HepG2 (cell line): ENCODE data around the gene YJEFN3. TPM values are rescaled to one million over a fixed set of nuclear protein-coding genes. Genes with fewer than 3 reads are reported as not detected.

ENCODE experiments used
- ATAC-seq: fragments of 200-7000 bp; cut with Tn5 transposase; 3 replicates; pipeline ENCODE4 v1.9.1; 2020; ENCODE audit warnings: mild to moderate bottlenecking, moderate library complexity
- BruUV-seq: library from RNA; stranded (reverse); fragments of 400-500 nt; replicated peaks from 2 replicates; lab custom pipeline; 2021; lab: Mats Ljungman, UMichigan
- CTCF ChIA-PET: fragments of 300-600 bp; formaldehyde crosslinking; extraction: SDS; loops from one replicate; lab custom pipeline; 2021; ENCODE audit warnings: low total read pairs, inconsistent platforms, low intra/inter-chr PET ratio; lab: Yijun Ruan, JAX
- POLR2A ChIA-PET: fragments of 350-600 bp; sonication (Branson Sonifier 250); formaldehyde crosslinking; loops from one replicate; lab custom pipeline; 2020; ENCODE audit warnings: antibody characterized with exemption, inconsistent platforms; lab: Yijun Ruan, JAX
- DNase-seq: peaks from one replicate; pipeline ENCODE4 v3.0.0-alpha.2; 2015; ENCODE audit warnings: low spot score
- FAIRE-seq: peaks from 3 replicates; lab custom pipeline; 2011; peaks lifted over from hg19 to GRCh38; lab: Jason Lieb, UNC
- H2AFZ ChIP-seq: one replicate; pipeline ENCODE4 v1.6.1; 2011; ENCODE audit warnings: low read length, inconsistent platforms
- H3K27ac ChIP-seq: fragments of 300-600 bp; 3 replicates; pipeline ENCODE4 v1.8.0; 2011; ENCODE audit warnings: mixed run types, mild to moderate bottlenecking, mixed read lengths, low read length, inconsistent platforms; ENCODE audit not compliant: insufficient read depth; ENCODE audit errors: extremely low read length
- H3K27me3 ChIP-seq, 2 experiments: fragments of 200-600 bp in 1 of 2; 2 replicates in 1 of 2; 3 replicates in 1 of 2; pipeline versions ENCODE4 v1.6.0 to v1.8.0; 2011; ENCODE audit warnings: low read length in 2 of 2, mild to moderate bottlenecking in 2 of 2, moderate library complexity in 2 of 2, inconsistent platforms in 1 of 2; ENCODE audit not compliant: insufficient read depth in 2 of 2, control insufficient read depth in 1 of 2
- H3K36me3 ChIP-seq, 2 experiments: fragments of 200-600 bp in 1 of 2; replicated peaks in 1 of 2; 2 replicates in 1 of 2; 3 replicates in 1 of 2; pipeline versions ENCODE4 v1.5.1 to v1.8.0; 2011; ENCODE audit warnings: low read length in 2 of 2, inconsistent platforms in 1 of 2; ENCODE audit not compliant: insufficient read depth in 2 of 2, control insufficient read depth in 1 of 2
- H3K4me1 ChIP-seq: 2 replicates; pipeline ENCODE4 v1.5.1; 2012; ENCODE audit warnings: low read length, inconsistent platforms; ENCODE audit not compliant: insufficient read depth
- H3K4me2 ChIP-seq: 2 replicates; pipeline ENCODE4 v1.6.0; 2011; ENCODE audit warnings: low read depth, low read length, inconsistent platforms
- H3K4me3 ChIP-seq, 3 experiments: fragments of 200-600 bp in 1 of 3; sonication (generic), shearing (Covaris generic) in 1 of 3; replicated peaks in 1 of 3; 2 replicates each; pipeline ENCODE4 v1.5.1; 2011 to 2016; ENCODE audit warnings: low read length in 3 of 3, inconsistent platforms in 2 of 3, low read depth in 2 of 3, mild to moderate bottlenecking in 2 of 3, control low read depth in 1 of 3, mixed read lengths in 1 of 3; ENCODE audit not compliant: insufficient read depth in 1 of 3
- H3K79me2 ChIP-seq: one replicate; pipeline ENCODE4 v1.6.1; 2011; ENCODE audit warnings: low read length, inconsistent platforms; ENCODE audit not compliant: insufficient read depth
- H3K9ac ChIP-seq: 2 replicates; pipeline ENCODE4 v1.6.0; 2011; ENCODE audit warnings: mild to moderate bottlenecking, low read depth, low read length, inconsistent platforms; ENCODE audit not compliant: insufficient read depth
- H3K9me3 ChIP-seq: 2 replicates; pipeline ENCODE4 v1.5.1; 2012; ENCODE audit warnings: mild to moderate bottlenecking, low read length
- H4K20me1 ChIP-seq: 2 replicates; pipeline ENCODE4 v1.6.0; 2011; ENCODE audit warnings: inconsistent platforms, mild to moderate bottlenecking, low read length, moderate library complexity; ENCODE audit not compliant: insufficient read depth
- CREB1 ChIP-seq, 2 experiments: fragments of 450-650 bp in 1 of 2; IDR thresholded peaks; 2 replicates each; pipeline ENCODE4 v1.6.1; 2016 to 2017; ENCODE audit warnings: control low read depth in 1 of 2, mild to moderate bottlenecking in 1 of 2, missing compliant biosample characterization in 1 of 2, missing genetic modification characterization in 1 of 2
- ZEB1 ChIP-seq: IDR thresholded peaks from 2 replicates; pipeline ENCODE4 v1.6.1; 2012; ENCODE audit warnings: mild to moderate bottlenecking, low read depth, inconsistent platforms; ENCODE audit not compliant: insufficient replicate concordance
- WGBS: methylation state at CpG from one replicate; pipeline ENCODE4 v1.1.6; 2017; ENCODE audit warnings: low lambda C conversion rate; 5-methylcytosine and 5-hydroxymethylcytosine counted together
- in situ Hi-C: cut with HindIII; loops from 2 replicates; pipeline ENCODE4 v1.10.0; 2017; ENCODE audit warnings: low pct_unique_long_range_greater_than_20kb; ENCODE audit not compliant: extremely low pct_ligation_motif_present
- intact Hi-C: fragments of 100-400 bp; cut with micrococcal nuclease; formaldehyde crosslinking; loops from one replicate; pipeline ENCODE4 v1.10.0; 2022; ENCODE audit not compliant: unreplicated experiment
- polyA plus RNA-seq, 8 experiments: library from polyadenylated mRNA; depleted of rRNA in 3 of 8; stranded (reverse) in 7 of 8; unstranded in 1 of 8; fragments of >200 nt; fragmentation: Illumina TruSeq in 4 of 8; extraction: Trizol in 4 of 8; gene quantifications; 2 replicates each; pipeline versions ENCODE4 v1.2.1 to v1.2.3, GENCODE V29; 2011 to 2016; ENCODE audit warnings: low read depth in 4 of 8, missing spikeins in 1 of 8, mixed read lengths in 1 of 8; ENCODE audit not compliant: insufficient read depth in 1 of 8
- total RNA-seq, 5 experiments: library from RNA; depleted of rRNA; stranded (reverse); fragments of >200 nt; fragmentation: Illumina TruSeq; extraction: Trizol; gene quantifications; 2 replicates each; pipeline ENCODE4 v1.2.3, GENCODE V29; 2016; ENCODE audit warnings: low read depth in 1 of 5
- TF ChIP-seq, protein P1 (sequence below): sonication (generic); formaldehyde crosslinking; IDR thresholded peaks from 2 replicates; pipeline ENCODE4 v1.4.0; 2020; ENCODE audit warnings: missing genetic modification reagents

Gene YJEFN3
- total and polyA plus RNA-seq, 2 of the 13 experiments (the other 11 are each of a cell fraction or from before 2014, with no cell fraction given) = 0.89 to 4.0 TPM

DNA sequence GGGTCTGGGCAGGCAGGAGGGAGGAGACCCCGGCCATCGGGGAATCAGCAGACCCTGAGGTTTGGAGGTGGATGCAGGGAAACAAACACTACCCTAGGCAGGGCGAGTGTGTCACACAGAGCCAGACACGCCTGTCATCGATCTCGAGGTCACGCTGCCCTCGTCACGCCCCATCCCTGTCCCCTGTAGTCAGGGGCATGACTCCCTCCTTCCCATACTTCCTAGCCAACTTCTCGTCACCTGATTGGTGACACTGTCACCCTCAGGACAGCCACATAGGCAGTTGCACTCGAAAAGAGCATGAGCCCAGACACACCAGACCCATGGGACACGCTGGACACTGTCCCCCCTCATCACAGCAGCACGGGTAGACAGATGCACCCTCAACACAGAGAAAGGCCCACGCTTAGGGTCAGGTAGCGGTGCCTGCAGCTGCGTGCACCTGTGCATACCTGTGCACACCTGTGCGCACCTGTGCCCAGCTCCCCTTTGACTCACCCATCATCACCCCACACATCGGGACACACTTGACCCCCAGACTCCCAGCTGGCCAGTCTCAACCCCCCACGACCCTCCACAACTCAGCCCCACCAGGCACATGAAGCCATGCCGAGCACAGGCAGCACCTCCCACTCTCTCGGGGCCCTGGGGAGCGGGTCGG is 21.2 kb downstream of the YJEFN3 start:
- intact Hi-C loops (no loop called here), in situ Hi-C loops (loop anchor here (25.0 kb wide), 2 partner anchors 412 to 1012 kb away; partner anchors contain the start of gene ZNF737)
- no peaks in the 10 kb centered on the region for H3K4me1 ChIP-seq
- no peak overlapping the region for H3K27ac ChIP-seq
- H2AFZ ChIP-seq = no peak overlapping the region
- ChIA-PET POLR2A (no interaction called here), CTCF (no interaction called here)
- WGBS = 20% methylated on average over 17 of the region's 23 CpGs
- H3K27me3 ChIP-seq = peaks cover 6 to 59% of the 10 kb centered on the region in 2 experiments; a peak in 4 of 5 replicates
- DNase-seq = no peak
- no peaks in the 10 kb centered on the region for H3K9me3 ChIP-seq
- no peaks in the 10 kb centered on the region for H3K79me2 ChIP-seq
- BruUV-seq = no TSS peak
- no peaks in the 10 kb centered on the region for H4K20me1 ChIP-seq
- TF ChIP-seq ZEB1 = peak; percentile 78
- TF ChIP-seq, protein P1, sequence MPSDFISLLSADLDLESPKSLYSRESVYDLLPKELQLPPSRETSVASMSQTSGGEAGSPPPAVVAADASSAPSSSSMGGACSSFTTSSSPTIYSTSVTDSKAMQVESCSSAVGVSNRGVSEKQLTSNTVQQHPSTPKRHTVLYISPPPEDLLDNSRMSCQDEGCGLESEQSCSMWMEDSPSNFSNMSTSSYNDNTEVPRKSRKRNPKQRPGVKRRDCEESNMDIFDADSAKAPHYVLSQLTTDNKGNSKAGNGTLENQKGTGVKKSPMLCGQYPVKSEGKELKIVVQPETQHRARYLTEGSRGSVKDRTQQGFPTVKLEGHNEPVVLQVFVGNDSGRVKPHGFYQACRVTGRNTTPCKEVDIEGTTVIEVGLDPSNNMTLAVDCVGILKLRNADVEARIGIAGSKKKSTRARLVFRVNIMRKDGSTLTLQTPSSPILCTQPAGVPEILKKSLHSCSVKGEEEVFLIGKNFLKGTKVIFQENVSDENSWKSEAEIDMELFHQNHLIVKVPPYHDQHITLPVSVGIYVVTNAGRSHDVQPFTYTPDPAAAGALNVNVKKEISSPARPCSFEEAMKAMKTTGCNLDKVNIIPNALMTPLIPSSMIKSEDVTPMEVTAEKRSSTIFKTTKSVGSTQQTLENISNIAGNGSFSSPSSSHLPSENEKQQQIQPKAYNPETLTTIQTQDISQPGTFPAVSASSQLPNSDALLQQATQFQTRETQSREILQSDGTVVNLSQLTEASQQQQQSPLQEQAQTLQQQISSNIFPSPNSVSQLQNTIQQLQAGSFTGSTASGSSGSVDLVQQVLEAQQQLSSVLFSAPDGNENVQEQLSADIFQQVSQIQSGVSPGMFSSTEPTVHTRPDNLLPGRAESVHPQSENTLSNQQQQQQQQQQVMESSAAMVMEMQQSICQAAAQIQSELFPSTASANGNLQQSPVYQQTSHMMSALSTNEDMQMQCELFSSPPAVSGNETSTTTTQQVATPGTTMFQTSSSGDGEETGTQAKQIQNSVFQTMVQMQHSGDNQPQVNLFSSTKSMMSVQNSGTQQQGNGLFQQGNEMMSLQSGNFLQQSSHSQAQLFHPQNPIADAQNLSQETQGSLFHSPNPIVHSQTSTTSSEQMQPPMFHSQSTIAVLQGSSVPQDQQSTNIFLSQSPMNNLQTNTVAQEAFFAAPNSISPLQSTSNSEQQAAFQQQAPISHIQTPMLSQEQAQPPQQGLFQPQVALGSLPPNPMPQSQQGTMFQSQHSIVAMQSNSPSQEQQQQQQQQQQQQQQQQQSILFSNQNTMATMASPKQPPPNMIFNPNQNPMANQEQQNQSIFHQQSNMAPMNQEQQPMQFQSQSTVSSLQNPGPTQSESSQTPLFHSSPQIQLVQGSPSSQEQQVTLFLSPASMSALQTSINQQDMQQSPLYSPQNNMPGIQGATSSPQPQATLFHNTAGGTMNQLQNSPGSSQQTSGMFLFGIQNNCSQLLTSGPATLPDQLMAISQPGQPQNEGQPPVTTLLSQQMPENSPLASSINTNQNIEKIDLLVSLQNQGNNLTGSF (CRISPR knock-in tag) = no peak
- peak; percentile 71 for TF ChIP-seq CREB1 (IDR thresholded peaks at IDR 0.05)
- TF ChIP-seq CREB1 (CRISPR knock-in tag; IDR thresholded peaks at IDR 0.05) = no peak
- TF ChIP-seq, all 625 proteins: peak for 2
- H3K4me3 ChIP-seq = no peak overlapping the region
- H3K4me2 ChIP-seq = no peak overlapping the region
- H3K9ac ChIP-seq = no peak overlapping the region
- FAIRE-seq (no peak), ATAC-seq (no peak)
- no peaks in the 10 kb centered on the region for H3K36me3 ChIP-seq
